Mammary epithelial cell (primary cell): ENCODE data around the gene ZNF783.

Experiments
- CTCF ChIP-seq, 2 donors: IDR thresholded peaks in 1 of 2; conservative IDR thresholded peaks in 1 of 2; 2 replicates each; pipeline ENCODE4 v1.5.1; 2011 to 2012; ENCODE audit warnings: inconsistent platforms in 2 of 2, low read length in 2 of 2, mild to moderate bottlenecking in 2 of 2, control low read depth in 1 of 2, low read depth in 1 of 2; ENCODE audit not compliant: insufficient read depth in 1 of 2; ENCODE audit errors: extremely low read depth in 1 of 2
- EZH2 ChIP-seq: IDR thresholded peaks from 2 replicates; pipeline ENCODE4 v1.6.1; 2012; ENCODE audit warnings: low read length, inconsistent platforms, borderline replicate concordance

GRCh38 chr7:149267733-149268132 is 5.7 kb downstream of the ZNF783 start:
- TF ChIP-seq CTCF (conservative IDR thresholded peaks at IDR 0.05 in 1 of 2, IDR thresholded peaks at IDR 0.05 in 1 of 2; ENCODE audit: extremely low read depth in 1 of 2, insufficient read depth in 1 of 2, low read depth in 1 of 2, low read length in 2 of 2) (no peak), EZH2 (no peak)
